Activated CD4-positive, alpha-beta T cell treated with anti-CD3 and anti-CD28 coated beads, Interleukin-2, amount 50 U/mL, for 1 hour (primary cell): ENCODE results near the gene MTRR.

Source experiments
- DNase-seq: peaks from one replicate; pipeline ENCODE4 v3.0.0-alpha.2; 2020

MTRR gene

DNA sequence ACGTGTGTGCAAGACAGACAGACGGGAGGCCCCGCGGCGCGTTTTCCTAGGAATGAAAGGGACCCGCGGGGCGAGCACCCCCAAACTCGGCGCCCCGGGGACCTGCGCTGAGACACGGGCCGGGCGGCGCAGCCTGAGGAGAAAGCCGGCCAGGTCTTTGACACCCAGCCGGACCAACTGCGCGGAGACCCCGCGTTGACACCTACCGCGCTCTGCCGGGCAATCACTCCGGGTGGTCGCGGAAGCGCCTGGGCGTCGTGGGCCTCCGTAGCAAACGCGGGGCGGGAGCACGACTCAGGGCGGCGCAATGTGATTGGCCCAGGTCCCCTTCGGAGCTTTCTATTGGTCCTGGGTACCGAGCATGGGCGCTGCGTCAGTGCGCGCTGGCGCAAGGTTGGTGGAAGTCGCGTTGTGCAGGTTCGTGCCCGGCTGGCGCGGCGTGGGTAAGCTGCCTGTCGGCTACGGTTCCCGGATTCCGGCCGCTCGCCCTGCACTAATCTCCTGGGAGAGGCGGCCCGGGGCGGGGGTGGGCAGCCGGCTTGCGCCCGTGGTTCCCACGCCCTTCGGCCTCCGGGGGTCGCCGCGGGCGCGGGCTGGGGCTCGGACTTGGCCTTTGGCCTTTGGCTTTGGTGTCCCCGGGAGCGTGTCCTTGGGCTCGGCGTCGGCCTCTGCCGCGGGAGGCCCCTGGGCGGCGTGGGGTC is at the start of gene MTRR, which contains the start of gene FASTKD3:
Gene MTRR, plus strand, starts transcription at position 376 of the 701 bp plus-strand sequence. CDS start 1,647 bp downstream, outside the sequence.
Gene FASTKD3, minus strand, starts transcription at position 259 of the 701 bp plus-strand sequence. CDS start 948 bp downstream, outside the sequence.
- peak; percentile 86 for DNase-seq

DNA sequence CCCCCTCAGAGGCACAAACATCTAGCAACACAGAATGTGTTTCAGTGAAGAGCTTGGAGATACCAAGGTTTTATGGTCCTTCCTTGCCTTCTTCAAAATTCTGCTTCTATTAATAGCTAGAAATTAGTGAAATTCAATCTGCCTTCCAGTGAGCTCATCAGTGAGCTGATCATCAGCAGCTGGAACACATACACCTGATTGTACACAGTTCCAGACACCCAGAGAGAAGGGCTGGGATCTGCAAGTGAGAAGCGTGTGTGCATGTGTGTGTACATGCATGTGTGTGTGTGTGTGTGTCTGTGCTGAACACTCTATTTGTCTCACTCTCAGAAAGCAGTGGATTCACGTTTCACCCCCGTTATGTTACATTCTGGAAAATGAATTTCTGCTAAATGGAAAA is 46.5 kb upstream of the MTRR start:
- no peak for DNase-seq

DNA sequence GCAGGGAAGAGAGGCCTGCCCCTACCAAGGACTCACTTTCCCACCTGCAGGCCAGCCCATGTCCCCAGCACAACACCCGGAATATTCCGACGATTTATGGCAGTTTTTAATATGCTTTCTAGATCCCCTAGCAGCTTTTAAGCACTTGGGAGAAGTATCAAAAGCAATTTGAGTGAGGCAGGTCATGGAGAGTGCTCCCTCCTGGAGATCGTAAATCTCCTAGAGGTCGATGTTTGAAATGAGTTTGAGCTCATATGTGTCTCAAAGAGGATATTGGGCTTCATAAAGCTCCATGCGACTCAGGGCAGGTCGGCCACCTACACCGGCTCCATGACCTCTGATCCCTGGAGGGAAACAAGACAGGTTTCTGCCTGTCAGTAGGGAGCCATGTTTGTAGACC is 45.4 kb upstream of the MTRR start:
- no peak for DNase-seq

DNA sequence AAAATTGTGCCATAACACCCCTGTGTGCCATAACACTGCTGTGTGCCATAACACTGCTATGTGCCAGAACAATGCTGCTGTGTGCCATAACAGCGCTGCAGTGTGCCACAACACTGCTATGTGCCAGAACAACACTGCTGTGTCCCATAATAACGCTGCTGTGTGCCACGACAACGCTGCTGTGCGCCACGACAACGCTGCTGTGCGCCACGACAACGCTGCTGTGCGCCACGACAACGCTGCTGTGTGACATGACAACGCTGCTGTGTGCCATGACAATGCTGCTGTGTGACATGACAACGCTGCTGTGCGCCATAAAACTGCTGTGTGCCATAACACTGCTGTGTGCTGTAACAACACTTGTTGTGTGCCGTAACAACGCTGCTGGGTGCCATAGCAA is 44.0 kb upstream of the MTRR start:
- no peak for DNase-seq

DNA sequence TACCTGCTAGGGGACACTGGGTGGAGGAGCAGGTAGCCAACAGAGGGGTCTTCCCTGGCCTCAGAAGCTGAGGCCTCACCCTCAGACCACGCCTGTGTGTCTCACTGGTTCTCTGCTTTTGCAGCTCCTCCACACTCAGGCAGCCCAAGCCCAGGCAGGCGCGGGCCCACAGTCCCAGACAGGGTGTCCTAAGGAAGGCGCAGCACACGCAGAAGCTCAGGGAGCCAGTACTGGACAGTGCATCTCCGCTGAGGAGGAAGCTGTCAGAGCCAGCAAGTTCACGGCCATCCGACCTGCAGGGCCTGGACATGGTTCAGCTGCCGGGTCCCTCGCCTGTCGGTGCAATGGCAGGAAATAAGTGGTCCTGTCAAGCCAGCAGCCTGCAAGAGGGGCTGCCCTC is 43.3 kb upstream of the MTRR start:
- DNase-seq = no peak

- DNase-seq = no peak
These were observed 41.3 kb upstream of the MTRR start for GRCh38 chr5:7827610-7828009.

- no peak for DNase-seq
These were observed 40.7 kb upstream of the MTRR start for GRCh38 chr5:7828269-7828668.

DNA sequence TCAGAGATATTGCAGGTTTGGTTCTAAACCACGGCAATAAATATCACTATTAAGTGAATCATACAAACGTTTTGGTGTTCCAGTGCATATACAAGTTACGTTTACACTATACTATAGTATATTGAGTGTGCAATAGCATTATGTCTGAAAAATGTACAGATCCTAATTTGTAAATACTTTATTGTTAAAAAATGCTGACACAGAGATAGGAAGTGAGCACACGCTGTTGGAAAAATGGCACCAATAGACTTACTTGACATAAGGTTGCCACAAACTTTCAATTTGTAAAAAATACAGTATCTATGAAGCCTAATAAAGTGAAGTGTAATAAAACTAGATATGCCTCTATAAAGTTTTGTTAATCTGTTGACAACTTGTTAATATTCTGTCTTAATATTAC is 34.0 kb upstream of the MTRR start:
- DNase-seq = no peak

DNA sequence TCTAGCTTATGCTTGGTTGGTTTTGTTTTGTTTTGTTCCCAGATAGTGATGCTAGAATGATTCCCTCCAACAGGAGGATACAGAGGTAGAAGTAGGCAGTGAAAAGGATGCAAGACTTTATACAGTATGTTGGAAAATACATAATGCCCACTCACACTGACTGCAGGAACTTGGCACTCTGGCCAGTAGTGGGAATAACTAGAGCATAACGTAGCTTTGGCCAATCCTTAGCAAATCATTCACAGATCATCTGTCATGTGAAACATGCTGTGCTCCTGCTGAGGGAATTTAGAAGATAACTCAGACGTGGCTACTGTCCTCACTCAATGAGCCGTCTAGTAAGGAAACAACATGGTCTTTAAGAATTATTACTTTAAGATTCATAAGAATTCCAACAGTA is 31.5 kb upstream of the MTRR start:
- no peak for DNase-seq

DNA sequence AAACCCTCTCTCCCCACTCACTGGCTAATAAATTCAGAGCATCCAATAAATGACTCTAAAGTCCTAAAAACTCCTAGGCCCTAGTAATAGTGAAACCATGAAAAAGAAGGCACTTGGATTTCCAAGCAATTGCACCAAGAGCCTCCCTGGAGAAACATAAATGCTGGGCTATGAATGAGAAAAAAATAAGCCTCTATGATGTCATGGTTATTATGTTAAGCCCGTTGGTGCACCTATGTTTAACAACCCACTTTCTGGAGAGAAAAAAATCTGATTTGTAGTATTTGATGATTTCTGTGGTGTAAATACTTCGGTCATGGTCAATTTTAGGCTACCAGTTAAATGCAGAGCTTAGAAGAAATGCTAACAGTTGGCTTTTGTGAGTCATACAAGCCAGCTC is 26.4 kb upstream of the MTRR start:
- no peak for DNase-seq

DNA sequence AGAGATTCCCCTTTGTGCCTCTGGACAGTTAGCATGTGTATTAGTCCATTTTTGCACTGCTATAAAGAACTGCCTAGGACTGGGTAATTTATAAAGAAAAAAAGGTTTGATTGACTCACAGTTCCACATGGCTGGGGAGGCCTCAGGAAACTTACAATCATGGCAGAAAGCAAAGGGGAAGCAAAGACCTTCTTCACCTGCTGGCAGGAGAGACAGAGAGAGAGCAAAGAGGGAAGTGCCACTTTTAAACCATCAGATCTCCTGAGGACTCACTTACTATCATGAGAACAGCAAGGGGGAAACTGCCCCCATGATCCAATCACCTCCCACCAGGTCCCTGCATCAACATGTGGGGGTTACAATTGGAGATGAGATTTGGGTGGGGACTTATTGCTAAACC is 24.0 kb upstream of the MTRR start:
- no peak for DNase-seq

DNA sequence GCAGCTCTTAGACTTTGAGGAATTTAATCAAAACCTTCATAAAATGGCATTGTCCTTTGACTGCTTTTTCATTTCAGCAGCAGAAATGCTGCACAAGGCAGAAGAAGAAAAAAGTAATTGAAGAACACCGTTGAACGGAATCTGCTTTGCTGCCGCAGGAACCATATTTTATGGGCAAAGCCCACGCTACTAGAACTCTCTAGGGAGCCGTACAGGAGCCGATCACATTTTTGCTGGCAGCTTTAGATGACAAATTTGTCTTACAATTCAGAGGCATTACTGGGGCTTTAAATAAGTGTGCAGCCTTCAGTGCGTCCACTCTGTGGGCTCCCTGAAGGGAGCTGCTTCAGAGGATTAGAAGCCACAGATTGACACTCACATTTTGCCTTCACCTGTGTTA is 23.4 kb upstream of the MTRR start:
- DNase-seq = no peak

GRCh38 chr5:7846327-7846726 is 22.6 kb upstream of the MTRR start:
- DNase-seq = no peak

GRCh38 chr5:7848296-7848695 is 20.7 kb upstream of the MTRR start:
- DNase-seq = no peak

DNA sequence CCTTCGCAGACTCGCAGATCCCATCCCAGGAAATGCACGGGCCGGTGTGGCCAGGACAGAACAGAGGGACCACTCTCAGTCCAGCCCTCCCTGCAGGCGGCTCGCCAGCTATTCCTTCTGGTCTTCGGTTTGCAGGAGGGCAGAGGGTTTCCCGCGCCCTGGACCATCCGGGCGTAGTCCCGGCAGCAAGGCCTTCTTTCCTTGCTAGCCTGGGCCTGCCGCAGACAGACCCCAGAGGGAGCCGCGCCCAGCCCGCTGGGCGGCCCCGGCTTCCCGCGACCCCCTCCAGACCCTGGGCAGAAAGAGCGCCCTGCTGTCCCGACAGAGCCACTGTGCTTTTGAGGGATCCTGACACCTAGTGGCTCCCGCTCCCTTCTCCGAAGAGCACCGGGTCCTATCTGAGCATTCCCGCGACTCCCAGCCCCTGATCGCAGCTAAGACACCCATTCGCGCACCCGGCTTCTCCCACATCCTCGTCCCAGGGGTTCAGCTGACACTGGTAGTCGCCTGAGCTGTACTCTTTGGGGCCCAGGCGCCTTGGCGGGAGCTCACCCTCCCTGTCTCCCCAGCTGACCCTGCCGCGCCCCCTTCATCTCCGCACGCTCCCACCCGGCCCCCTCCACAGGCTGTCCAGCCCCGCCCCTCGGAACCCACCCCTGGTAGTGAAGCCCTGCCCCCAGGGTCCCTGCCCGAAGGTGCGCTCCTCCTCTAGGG is 19.1 kb upstream of the MTRR start:
- DNase-seq = no peak

GRCh38 chr5:7850395-7851239 is 18.3 kb upstream of the MTRR start, which contains the start of gene CFAP90:
TSS of gene CFAP90 (minus strand) at chr5:7851133. CDS start at chr5:7851021, 112 bp downstream.
- DNase-seq = no peak

DNA sequence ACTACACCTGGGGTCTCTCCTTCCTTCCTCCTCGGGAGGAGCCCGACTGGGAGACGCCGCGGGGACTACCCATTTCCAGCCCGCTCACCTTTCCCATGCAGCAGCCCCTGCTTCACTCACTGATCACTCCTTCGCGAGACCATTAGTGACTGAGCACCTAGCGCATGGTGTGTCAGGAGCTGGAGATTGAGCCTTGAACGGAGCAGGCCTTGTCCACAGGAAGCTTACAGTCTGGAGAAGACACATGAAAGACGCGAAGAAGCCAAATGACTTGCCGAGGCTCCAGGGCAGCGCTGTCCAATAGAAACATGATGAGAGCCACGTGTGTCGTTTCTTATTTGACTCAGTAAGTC is 17.7 kb upstream of the MTRR start:
- no peak for DNase-seq

GRCh38 chr5:7851617-7852289 is 17.2 kb upstream of the MTRR start:
- DNase-seq = no peak

DNA sequence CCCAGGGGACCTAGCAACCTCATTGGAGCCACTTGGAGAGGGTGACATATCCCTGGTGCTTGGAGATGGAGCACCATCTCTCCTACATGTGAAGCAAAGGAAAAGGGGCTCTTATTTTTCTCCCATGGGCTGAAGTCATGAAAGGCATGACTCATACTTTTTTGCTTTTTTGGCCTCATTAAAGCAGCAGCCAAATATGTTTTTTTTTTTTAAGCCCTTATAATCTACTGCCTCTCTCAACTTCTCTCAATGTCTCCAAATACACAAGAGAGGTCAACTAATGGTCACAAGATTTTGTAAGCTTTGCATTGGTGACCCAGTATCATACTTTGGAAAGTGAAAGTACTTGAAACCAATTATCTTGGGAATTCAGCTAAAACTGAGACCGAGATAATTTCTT is 16.4 kb upstream of the MTRR start:
- DNase-seq = no peak

GRCh38 chr5:7852988-7853387 is 16.0 kb upstream of the MTRR start:
- DNase-seq = no peak

DNA sequence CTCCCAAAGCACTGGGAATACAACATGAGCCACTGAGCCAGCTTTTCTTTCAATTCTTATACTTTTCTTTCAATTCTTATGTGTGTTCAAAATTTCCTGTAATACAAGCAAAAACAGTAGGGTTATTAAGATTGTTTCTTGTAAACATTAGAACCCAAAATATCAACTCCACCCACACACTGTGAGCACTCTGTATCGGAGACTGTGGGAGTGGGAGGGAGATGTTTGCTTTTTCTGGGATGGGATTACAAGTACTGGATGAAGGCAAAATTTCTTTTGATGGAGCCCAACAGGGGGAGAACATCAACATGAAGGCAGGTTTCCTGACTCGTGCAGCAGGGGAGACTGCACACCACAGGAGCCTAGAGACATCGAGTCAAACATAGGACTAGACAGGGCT is 13.3 kb upstream of the MTRR start:
- no peak for DNase-seq

DNA sequence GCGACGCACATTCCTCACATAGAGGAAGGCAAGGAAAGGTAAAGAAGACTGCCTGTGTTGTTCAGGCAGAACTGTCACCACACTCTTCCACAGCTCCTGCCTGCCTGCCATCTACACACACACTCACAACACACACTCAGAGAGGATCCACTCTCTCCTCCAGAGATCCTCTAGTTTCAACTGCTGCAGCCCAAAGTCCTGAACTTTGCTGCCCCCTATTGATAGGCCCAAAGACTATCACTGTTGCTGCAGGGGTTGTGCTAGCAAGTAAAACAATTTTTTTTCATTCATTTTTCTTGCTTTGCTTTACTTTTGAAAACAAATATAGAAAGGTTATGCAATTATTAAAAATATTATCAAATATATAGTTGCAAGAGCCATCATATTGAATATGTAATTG is 12.1 kb upstream of the MTRR start:
- no peak for DNase-seq

- no peak for DNase-seq
These were observed 11.6 kb upstream of the MTRR start for GRCh38 chr5:7857361-7857760.
